Effector memory CD4-positive, alpha-beta T cell (primary cell): Measurements from ENCODE around the gene ERMN.
"Not testable (repeated sequence)": the region's sequence is repeated elsewhere in the genome, so short reads cannot be mapped to it uniquely, and the experiment has no call there.

Experiments
- DNase-seq, 3 donors: peaks; one replicate each; pipeline ENCODE4 v3.0.0-alpha.2; 2020
- H3K27ac ChIP-seq: 2 replicates; pipeline ENCODE4 v1.7.0; 2013; ENCODE audit warnings: mild to moderate bottlenecking, low read length, moderate library complexity; ENCODE audit not compliant: insufficient read depth, poor library complexity, severe bottlenecking
- H3K27me3 ChIP-seq: replicated peaks from 2 replicates; pipeline ENCODE4 v1.7.0; 2013; ENCODE audit warnings: mild to moderate bottlenecking, low read length; ENCODE audit not compliant: insufficient read depth, control insufficient read depth, poor library complexity, severe bottlenecking
- H3K36me3 ChIP-seq: 2 replicates; pipeline ENCODE4 v1.7.0; 2013; ENCODE audit warnings: mild to moderate bottlenecking, low read length, moderate library complexity; ENCODE audit not compliant: control insufficient read depth, insufficient read depth
- H3K4me1 ChIP-seq: 2 replicates; pipeline ENCODE4 v1.7.0; 2013; ENCODE audit warnings: low read length, mild to moderate bottlenecking; ENCODE audit not compliant: control insufficient read depth, insufficient read depth, poor library complexity, severe bottlenecking
- H3K4me3 ChIP-seq: 2 replicates; pipeline ENCODE4 v1.7.0; 2013; ENCODE audit warnings: low read length, low read depth, mild to moderate bottlenecking; ENCODE audit not compliant: insufficient read depth, poor library complexity, severe bottlenecking
- H3K9me3 ChIP-seq: 2 replicates; pipeline ENCODE4 v1.7.0; 2013; ENCODE audit warnings: mild to moderate bottlenecking, low read length, moderate library complexity; ENCODE audit not compliant: control insufficient read depth

The ERMN gene

DNA sequence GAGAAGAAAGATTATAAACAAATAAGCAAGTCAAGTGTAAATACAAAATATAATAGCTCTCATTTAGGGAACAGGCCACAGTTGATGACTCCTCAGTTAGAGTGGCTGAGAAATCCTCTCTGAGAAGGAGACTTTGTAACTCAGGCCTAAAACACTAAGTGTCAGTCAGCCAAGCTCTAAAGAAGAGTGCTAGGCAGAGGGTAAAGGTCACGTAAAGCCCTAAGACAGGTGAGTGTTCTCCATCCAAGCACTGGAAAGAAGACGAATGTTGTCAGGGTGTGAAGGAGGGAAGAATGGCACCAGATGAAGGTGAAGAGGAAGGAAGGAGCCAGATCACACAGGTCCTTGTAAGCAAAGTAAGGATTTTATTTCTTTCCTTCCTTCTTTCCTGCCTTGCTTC lies 24.3 kb downstream of the ERMN start:
- Histone ChIP-seq H3K27ac (no peak overlapping the region), H3K27me3 (no peaks in the 10 kb centered on the region), H3K4me1 (no peaks in the 10 kb centered on the region), H3K36me3 (no peaks in the 10 kb centered on the region), H3K9me3 (no peaks in the 10 kb centered on the region), H3K4me3 (no peak overlapping the region)
- no peak for DNase-seq

- H3K9me3 ChIP-seq, result no peaks in the 10 kb centered on the region
- no peak for DNase-seq
- no peaks in the 10 kb centered on the region for H3K27me3 ChIP-seq
- H3K4me1 ChIP-seq, result no peaks in the 10 kb centered on the region
- H3K27ac ChIP-seq, result no peak overlapping the region
- H3K36me3 ChIP-seq, result no peaks in the 10 kb centered on the region
- no peak overlapping the region for H3K4me3 ChIP-seq
These were observed 28.7 kb downstream of the ERMN start for GRCh38 chr2:157296958-157297357.

- DNase-seq, result no peak
- Histone ChIP-seq H3K36me3 (no peaks in the 10 kb centered on the region), H3K27ac (no peak overlapping the region), H3K9me3 (no peaks in the 10 kb centered on the region), H3K27me3 (no peaks in the 10 kb centered on the region), H3K4me3 (no peak overlapping the region), H3K4me1 (no peaks in the 10 kb centered on the region)
These were observed 29.1 kb downstream of the ERMN start for GRCh38 chr2:157296490-157296889.

DNA sequence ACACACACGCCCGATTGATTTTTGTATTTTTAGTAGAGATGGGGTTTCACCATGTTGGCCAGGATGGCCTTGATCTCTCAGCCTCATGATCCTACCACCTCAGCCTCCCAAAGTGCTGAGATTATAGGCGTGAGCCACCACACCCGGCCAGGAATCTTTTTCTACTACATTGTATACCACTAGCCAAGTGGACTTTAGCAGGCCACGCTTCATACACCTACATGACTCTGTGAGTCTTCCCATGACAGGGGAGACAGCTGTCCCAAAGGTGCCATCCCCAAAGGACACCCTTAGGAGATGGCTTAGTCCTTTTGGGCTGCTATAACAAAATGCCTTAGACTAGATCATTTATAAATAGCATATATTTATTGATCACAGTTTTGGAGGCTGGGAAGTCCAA lies 32.8 kb downstream of the ERMN start:
- H3K27ac ChIP-seq, result no peak overlapping the region
- H3K9me3 ChIP-seq, result no peaks in the 10 kb centered on the region
- H3K4me3 ChIP-seq, result no peak overlapping the region
- H3K4me1 ChIP-seq, result no peaks in the 10 kb centered on the region
- no peaks in the 10 kb centered on the region for H3K27me3 ChIP-seq
- H3K36me3 ChIP-seq, result no peaks in the 10 kb centered on the region
- DNase-seq, result no peak

DNA sequence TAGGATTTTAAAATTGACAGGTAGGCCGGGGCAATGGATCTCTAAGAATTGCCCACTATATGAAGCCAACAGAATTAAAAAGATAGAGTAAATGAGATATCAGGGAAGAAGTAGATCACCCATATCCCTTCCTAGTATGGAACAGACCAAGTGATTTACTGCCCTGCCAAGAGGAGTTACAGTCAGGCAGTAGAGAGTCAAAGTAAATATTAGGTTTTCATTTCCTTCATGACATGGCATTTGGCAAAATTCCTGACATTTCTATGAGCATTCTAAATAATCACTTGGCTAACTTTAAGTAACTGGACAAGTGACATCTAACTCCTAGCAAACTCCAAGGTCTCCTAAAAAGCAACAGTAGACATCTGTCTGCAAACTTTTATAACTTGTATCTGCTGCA lies 34.6 kb downstream of the ERMN start:
- no peak for DNase-seq
- H3K27ac ChIP-seq, result no peak overlapping the region
- H3K9me3 ChIP-seq, result no peaks in the 10 kb centered on the region
- no peak overlapping the region for H3K4me3 ChIP-seq
- H3K36me3 ChIP-seq, result no peaks in the 10 kb centered on the region
- no peaks in the 10 kb centered on the region for H3K27me3 ChIP-seq
- H3K4me1 ChIP-seq, result no peaks in the 10 kb centered on the region

DNA sequence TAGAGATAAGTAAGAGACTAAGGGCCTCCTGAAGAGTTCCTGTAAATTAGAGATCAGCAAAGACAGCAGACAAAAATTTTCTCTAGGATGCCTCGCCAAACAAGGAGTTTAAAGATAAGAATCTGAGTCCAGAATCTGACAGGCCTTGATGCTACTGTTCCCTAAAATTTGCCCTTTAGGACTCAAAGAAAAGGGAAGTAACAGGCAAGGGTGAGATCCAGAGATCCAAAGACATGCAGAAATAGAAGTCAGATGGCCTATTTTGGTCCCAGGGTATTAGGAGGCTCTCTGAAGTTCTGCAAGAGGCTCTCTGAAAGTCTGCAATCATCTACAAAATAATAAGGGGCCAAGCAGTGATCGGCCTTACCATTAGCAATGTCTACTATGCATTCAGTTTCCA lies 35.1 kb downstream of the ERMN start:
- Histone ChIP-seq H3K4me1 (no peaks in the 10 kb centered on the region), H3K27ac (no peak overlapping the region), H3K4me3 (no peak overlapping the region), H3K9me3 (no peaks in the 10 kb centered on the region), H3K36me3 (no peaks in the 10 kb centered on the region), H3K27me3 (no peaks in the 10 kb centered on the region)
- DNase-seq, result no peak

DNA sequence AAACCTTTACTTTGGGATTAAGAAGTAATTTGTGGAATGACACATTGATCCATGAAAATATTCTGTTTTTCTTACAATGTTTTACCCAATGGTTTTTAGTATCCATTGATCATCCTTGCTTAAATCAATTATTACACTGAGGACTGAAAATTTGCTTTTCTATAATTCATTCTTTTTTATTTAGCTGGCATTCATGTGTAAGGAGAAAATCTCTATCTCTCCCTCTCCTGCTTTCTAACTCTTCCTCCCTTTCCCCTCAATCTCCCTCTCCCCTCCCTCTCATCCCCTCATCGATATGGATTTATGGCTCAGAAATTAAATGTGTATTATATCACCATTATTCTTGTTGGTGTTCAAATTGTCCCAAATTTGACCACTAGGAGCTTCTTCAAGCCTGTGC lies 38.5 kb downstream of the ERMN start:
- no peaks in the 10 kb centered on the region for H3K9me3 ChIP-seq
- H3K27me3 ChIP-seq, result no peaks in the 10 kb centered on the region
- no peak overlapping the region for H3K4me3 ChIP-seq
- H3K4me1 ChIP-seq, result no peaks in the 10 kb centered on the region
- no peak for DNase-seq
- no peak overlapping the region for H3K27ac ChIP-seq
- no peaks in the 10 kb centered on the region for H3K36me3 ChIP-seq

GRCh38 chr2:157283468-157283867 lies 42.2 kb downstream of the ERMN start:
- H3K27me3 ChIP-seq, result no peaks in the 10 kb centered on the region

GRCh38 chr2:157281316-157281715 lies 44.3 kb downstream of the ERMN start:
- H3K27ac ChIP-seq, result no peak overlapping the region
- H3K9me3 ChIP-seq, result no peaks in the 10 kb centered on the region
- no peaks in the 10 kb centered on the region for H3K27me3 ChIP-seq
- no peak overlapping the region for H3K4me3 ChIP-seq
- no peak for DNase-seq
- no peaks in the 10 kb centered on the region for H3K36me3 ChIP-seq
- no peaks in the 10 kb centered on the region for H3K4me1 ChIP-seq

More at GRCh38 chr2:157283468-157283867, 42.2 kb downstream of the ERMN start:
- DNase-seq, result no peak
- Histone ChIP-seq H3K36me3 (no peaks in the 10 kb centered on the region), H3K9me3 (no peaks in the 10 kb centered on the region), H3K27ac (no peak overlapping the region), H3K4me3 (no peak overlapping the region), H3K4me1 (no peaks in the 10 kb centered on the region)

- H3K27me3 ChIP-seq, result not testable (repeated sequence)
These were observed 46.3 kb downstream of the ERMN start for GRCh38 chr2:157279311-157279710.

More at GRCh38 chr2:157279311-157279710, 46.3 kb downstream of the ERMN start:
- not testable (repeated sequence) for H3K4me1 ChIP-seq, H3K4me3 ChIP-seq, H3K27ac ChIP-seq, H3K36me3 ChIP-seq, DNase-seq, H3K9me3 ChIP-seq
